ENCODE measurements around the gene APOBEC3A.
"Not testable (repeated sequence)": the region's sequence is repeated elsewhere in the genome, so short reads cannot be mapped to it uniquely, and the experiment has no call there.

The APOBEC3A gene

DNA sequence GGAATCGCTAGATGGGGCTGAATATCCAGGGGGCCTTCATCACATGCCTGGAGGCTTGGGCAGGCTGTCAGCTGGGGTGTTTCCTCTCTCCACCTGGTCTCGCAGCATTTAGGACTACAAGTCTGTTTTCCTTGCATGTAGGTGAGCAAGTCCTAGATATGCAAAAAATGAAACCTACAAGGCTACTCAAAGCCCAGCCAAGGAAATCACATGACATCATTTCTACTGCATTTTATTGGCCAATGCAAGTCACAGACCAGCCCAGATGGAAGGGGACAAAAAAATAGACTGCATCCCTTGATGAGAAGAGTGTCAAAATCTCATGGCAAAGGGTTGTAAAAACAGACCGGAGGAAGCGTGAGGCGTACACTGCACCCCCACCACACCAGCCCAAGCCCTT, 15.1 kb downstream of the APOBEC3A start:
- Histone ChIP-seq H3K27me3 (no peaks in the 10 kb centered on the region), H3K4me3 (ENCODE audit: low read depth in 1 of 2, low read length in 1 of 2) (peak overlapping the region in 1 of 2 experiments; percentile 25), H3K4me1 (ENCODE audit: control insufficient read depth in 1 of 2, insufficient read depth in 1 of 2, low read depth in 1 of 2, low read length in 1 of 2) (peaks cover 63 to 67% of the 10 kb centered on the region in 2 experiments), H3K9me3 (no peaks in the 10 kb centered on the region), H3K36me3 (no peaks in the 10 kb centered on the region), H3K27ac (peak overlapping the region; percentile 77)
- TF ChIP-seq, protein P1, sequence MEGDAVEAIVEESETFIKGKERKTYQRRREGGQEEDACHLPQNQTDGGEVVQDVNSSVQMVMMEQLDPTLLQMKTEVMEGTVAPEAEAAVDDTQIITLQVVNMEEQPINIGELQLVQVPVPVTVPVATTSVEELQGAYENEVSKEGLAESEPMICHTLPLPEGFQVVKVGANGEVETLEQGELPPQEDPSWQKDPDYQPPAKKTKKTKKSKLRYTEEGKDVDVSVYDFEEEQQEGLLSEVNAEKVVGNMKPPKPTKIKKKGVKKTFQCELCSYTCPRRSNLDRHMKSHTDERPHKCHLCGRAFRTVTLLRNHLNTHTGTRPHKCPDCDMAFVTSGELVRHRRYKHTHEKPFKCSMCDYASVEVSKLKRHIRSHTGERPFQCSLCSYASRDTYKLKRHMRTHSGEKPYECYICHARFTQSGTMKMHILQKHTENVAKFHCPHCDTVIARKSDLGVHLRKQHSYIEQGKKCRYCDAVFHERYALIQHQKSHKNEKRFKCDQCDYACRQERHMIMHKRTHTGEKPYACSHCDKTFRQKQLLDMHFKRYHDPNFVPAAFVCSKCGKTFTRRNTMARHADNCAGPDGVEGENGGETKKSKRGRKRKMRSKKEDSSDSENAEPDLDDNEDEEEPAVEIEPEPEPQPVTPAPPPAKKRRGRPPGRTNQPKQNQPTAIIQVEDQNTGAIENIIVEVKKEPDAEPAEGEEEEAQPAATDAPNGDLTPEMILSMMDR (IDR thresholded peaks at IDR 0.05), result no peak

DNA sequence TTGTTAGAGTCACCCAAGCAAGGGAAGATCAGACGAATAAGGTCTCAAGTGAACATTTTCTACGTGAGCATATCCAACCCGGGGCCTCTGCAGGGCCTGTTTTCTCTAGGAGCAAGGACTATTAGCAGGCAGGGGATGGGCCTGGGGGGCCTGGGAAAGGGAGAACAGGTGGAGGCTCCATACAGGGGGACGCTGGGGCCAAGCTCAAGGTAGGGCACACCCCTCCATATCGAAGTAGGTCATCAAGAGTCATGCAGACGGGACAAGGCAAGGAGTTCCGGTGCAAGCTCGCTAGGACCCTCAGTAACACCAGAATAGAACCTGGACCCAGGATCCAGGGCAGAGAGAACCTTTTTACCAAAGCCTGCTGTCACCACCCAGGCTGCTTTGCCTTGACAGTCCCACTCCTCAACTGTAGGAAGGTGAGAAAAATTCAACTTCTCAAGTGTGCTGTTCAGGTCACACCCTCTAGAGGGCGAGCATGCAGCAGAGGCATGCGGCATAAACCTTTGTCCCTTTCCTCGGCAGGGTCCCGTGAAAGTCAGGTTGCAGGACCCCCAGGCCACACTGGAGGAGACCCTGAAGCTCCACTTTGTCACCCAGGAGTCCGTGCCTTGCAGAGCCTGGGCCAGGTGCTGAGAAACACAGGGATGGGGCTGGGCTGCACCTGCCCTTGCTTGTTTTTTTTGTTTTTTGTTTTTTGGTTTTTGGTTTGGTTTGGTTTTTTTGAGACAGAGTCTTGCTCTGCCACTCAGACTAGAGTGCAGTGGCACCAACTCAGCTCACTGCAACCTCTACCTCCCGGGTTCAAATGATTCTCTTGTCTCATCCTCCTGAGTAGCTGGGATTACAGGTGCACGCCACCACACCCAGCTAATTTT, 16.1 kb downstream of the APOBEC3A start:
- H3K27ac ChIP-seq, result peak overlapping the region; percentile 77
- H3K4me3 ChIP-seq (ENCODE audit: low read depth in 1 of 2, low read length in 1 of 2), result no peak overlapping the region
- TF ChIP-seq, protein P1 (IDR thresholded peaks at IDR 0.05), result peak; percentile 90
- H3K27me3 ChIP-seq, result peaks cover 4% of the 10 kb centered on the region
- H3K9me3 ChIP-seq, result no peaks in the 10 kb centered on the region
- H3K4me1 ChIP-seq (ENCODE audit: control insufficient read depth in 1 of 2, insufficient read depth in 1 of 2, low read depth in 1 of 2, low read length in 1 of 2), result peaks cover 54 to 57% of the 10 kb centered on the region in 2 experiments
- no peaks in the 10 kb centered on the region for H3K36me3 ChIP-seq

DNA sequence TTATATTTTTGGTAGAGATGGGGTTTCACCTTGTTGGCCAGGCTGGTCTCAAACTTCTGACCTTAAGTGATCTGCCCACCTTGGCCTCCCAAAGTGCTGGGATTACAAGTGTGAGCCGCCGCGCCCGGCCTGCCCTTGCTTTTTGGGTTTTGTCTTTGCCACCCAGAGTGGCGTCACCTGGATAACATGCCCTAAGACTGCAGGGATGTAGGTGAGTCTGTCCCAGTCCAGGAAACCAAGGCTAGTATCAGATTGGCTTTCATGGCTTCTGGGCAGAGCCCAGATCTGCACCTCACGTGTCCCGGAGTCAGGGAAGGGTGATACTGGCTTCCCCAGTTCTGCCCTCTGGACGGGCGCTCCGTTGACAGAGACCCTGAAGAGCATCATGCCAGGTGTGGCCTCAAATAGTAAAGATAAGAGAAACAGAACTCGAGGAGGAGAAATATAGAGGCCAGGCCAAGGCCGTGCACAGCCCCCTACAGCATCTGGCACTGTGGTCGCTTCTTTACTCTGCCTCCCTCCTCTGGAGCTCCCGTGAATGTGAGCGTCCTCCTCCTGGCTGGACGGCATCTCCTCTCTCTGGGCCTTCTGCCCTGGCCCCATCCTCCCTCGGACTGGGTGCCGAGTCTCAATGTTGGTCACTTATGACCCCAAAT, 16.9 kb downstream of the APOBEC3A start:
- peaks cover 4% of the 10 kb centered on the region for H3K27me3 ChIP-seq
- TF ChIP-seq, protein P1 (IDR thresholded peaks at IDR 0.05), result no peak
- H3K4me3 ChIP-seq (ENCODE audit: low read depth in 1 of 2, low read length in 1 of 2), result no peak overlapping the region
- no peaks in the 10 kb centered on the region for H3K9me3 ChIP-seq
- H3K27ac ChIP-seq, result no peak overlapping the region
- no peaks in the 10 kb centered on the region for H3K36me3 ChIP-seq
- peaks cover 46 to 49% of the 10 kb centered on the region in 2 experiments for H3K4me1 ChIP-seq (ENCODE audit: control insufficient read depth in 1 of 2, insufficient read depth in 1 of 2, low read depth in 1 of 2, low read length in 1 of 2)

DNA sequence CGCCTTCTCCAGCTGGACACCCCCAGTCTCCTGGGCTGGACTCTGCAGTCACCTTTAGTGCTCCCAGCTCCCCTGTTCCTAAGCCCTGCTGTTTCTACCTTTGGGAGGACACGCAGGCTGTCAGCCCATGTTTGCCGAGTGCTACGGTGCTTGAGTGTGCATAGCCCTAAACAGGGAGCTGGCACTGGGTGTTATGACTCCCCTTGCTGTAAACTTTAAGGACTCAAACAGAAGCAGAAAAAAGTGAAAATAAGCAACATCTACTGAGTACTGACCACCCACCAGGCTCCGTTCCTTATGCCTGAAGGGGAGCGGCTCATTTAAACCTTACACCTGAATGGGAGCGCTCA, 17.4 kb downstream of the APOBEC3A start:
- Histone ChIP-seq H3K4me3 (ENCODE audit: low read depth in 1 of 2, low read length in 1 of 2) (no peak overlapping the region), H3K27me3 (peaks cover 4% of the 10 kb centered on the region), H3K36me3 (no peaks in the 10 kb centered on the region), H3K4me1 (ENCODE audit: control insufficient read depth in 1 of 2, insufficient read depth in 1 of 2, low read depth in 1 of 2, low read length in 1 of 2) (peaks cover 41 to 44% of the 10 kb centered on the region in 2 experiments), H3K27ac (peak overlapping the region; percentile 5), H3K9me3 (no peaks in the 10 kb centered on the region)
- TF ChIP-seq, protein P1 (IDR thresholded peaks at IDR 0.05), result no peak

DNA sequence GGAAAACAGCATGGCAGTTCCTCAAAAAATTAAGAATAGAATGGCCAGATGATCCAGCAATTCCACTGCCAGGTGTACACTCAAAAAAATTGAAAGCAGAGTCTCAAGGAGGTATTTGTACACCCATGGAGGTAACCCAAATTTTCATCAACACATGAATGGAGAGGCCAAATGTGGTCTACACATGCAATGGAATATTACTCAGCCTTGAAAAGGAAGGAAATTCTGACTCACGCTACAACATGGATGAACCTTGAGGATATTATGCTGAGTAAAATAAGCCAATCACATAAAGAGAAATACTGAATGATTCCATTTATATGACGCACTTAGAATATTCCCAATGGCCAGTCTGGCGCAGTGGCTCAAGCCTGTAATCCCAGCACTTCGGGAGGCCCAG, 19.9 kb downstream of the APOBEC3A start:
- not testable (repeated sequence) for H3K27me3 ChIP-seq; H3K36me3 ChIP-seq; H3K4me3 ChIP-seq (ENCODE audit: low read depth in 1 of 2, low read length in 1 of 2); H3K9me3 ChIP-seq
- Histone ChIP-seq H3K27ac (peak overlapping the region; percentile 32), H3K4me1 (ENCODE audit: control insufficient read depth in 1 of 2, insufficient read depth in 1 of 2, low read depth in 1 of 2, low read length in 1 of 2) (peaks cover 33 to 35% of the 10 kb centered on the region in 2 experiments)

DNA sequence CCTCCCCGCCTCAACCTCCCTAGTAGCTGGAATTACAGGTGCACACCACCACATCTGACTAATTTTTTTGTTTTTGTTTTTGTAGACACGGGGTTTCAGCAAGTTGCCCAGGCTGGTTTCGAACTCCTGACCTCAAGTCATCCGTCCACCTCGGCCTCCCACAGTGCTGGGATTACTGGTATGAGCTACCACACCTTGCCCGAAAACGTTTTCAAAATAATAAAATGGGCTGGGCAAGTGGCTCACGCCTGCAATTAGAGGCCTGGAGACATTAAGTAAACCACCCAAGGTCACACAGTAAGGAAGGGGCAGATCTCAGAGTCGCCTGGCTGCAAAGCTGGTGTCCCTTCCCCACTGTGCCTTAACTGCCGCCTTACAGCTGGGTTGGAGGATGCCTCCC, 23.2 kb downstream of the APOBEC3A start:
- H3K9me3 ChIP-seq; H3K36me3 ChIP-seq; H3K27ac ChIP-seq; H3K27me3 ChIP-seq; H3K4me3 ChIP-seq (ENCODE audit: low read depth in 1 of 2, low read length in 1 of 2): not testable (repeated sequence)
- H3K4me1 ChIP-seq (ENCODE audit: control insufficient read depth in 1 of 2, insufficient read depth in 1 of 2, low read depth in 1 of 2, low read length in 1 of 2), result peaks cover 23 to 31% of the 10 kb centered on the region in 2 experiments

Data from neutrophil (primary cell).